HG03378 (cell line): ENCODE results near the gene CARMIL3.

ENCODE experiments used
- ATAC-seq: cut with Tn5 transposase; IDR thresholded peaks from one replicate; pipeline ENCODE4 v1.9.1; 2021; ENCODE audit warnings: mild to moderate bottlenecking, moderate library complexity; ENCODE audit not compliant: unreplicated experiment

Gene CARMIL3

DNA sequence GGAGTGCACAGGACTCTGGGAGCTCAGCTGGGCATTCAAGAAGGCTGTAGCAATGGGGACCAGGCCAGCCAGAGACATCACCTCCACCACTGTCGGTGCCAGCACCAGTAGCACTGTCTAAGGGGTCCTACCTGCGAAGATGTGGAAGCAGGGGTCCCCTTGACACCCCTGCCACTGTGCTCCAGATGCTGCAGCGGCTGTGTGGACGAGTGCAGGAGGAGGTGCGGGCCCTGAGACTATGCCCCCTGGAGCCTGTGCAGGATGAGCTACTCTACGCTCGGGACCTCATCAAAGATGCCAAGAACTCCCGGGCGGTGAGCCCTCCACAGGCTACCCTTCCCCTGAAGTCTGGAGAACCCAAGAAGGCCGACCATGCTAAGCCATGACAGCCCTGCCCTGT lies 8.6 kb downstream of the CARMIL3 start:
- ATAC-seq: no peak

DNA sequence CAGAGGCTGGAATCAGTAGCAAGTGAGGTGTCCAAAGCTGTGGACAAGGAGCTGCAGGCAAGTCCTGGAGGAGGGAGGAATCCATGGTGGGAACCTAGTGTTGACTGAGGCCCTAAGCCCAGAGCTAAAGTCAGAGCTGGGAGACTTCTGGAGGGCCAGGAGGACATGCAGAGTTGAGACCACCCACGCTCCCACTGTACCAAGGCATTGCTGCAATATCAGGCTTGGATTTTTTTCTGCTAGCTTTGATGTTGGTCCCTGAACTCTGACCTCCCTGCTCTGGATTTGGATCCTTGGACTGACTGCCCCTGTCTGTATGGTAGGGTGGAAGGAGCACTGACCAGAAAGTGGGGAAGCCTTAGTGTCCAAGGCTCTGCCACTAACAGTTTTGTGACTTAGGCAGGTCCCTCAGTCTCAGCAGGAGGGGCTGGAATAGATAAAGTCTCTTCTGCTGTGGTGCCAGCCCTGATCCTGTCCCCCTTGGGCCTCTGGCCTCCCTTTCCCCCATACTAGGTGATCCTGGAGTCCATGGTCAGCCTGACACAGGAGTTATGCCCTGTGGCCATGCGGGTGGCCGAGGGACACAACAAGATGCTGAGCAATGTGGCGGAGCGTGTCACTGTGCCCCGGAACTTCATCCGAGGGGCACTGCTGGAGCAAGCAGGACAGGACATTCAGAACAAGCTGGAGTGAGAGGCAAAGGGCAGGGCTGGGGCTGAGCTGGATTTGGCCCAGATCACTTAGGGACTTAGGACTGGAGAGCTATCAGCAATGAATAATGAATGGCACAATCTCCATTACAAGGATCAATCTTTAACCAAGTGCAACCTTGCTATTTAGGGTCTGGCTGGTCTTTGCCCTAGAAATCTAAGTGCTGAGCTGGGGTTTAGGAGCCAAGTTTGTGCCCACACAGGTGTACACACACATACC lies 9.4 kb downstream of the CARMIL3 start:
- ATAC-seq: no peak

DNA sequence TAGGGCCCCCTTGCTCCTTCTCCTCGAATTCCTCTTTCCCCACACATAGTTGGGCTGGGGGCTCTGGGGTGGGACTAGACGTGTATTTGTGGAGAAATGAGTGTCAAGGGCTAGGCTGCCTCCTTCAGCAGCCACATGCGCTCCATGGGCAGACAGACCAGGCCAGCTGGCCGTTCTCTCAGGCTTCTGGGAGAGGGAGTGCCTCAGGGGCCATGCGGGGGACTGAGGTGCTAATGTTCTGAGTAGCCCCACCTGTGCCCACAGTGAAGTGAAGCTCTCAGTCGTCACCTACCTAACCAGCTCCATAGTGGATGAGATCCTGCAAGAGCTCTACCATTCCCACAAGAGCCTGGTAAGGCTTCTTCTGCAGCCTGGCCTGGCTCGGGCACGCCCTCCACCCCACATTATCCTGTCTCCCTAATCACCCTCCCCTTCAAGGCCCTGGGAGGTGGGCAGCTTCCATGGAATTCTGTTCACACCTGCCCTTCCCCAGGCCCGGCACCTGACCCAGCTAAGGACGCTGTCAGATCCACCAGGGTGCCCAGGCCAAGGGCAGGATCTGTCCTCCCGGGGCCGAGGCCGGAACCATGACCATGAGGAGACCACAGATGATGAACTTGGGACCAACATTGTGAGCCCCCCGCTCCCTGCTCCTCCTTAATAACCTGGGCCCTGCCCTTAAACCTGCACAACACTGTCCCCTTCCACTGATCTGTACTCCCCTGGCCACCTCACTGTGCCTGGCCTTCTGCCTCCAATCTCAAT lies 10.6 kb downstream of the CARMIL3 start:
- no peak for ATAC-seq

- no peak for ATAC-seq
These were observed 11.5 kb downstream of the CARMIL3 start for GRCh38 chr14:24063263-24063836.

GRCh38 chr14:24064091-24064795 lies 12.4 kb downstream of the CARMIL3 start:
- no peak for ATAC-seq

DNA sequence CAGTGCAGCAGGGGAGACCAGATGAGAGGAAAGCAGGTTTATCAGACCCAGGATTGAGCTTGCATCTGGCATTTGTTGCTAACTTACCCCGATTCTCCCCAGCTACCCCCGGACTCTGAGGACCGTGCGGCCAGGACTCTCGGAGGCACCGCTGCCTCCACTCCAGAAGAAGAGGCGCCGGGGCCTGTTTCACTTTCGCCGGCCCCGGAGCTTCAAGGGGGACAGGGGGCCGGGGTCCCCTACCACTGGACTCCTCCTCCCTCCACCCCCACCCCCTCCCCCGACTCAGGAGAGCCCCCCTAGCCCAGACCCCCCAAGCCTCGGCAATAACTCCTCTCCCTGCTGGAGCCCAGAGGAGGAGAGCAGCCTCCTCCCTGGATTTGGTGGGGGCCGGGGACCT lies 13.0 kb downstream of the CARMIL3 start:
- no peak for ATAC-seq

DNA sequence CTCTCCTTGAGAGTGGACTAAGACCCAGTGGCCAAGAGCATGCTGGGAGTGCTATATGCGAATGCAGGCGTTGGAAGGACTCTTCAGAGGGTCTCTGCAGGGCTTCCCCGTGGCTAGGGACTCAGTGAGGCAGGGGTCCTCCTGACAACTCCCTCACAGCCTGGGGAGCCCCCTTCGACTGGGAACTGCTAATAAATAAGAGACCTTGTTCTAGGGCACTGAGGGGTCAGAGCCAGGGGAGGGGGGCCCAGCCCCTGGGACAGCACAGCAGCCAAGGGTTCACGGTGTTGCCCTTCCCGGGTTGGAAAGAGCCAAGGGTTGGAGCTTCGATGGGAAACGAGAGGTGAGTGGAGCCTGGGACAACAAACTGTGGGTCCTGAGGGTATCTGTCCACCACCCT lies 13.6 kb downstream of the CARMIL3 start:
- no peak for ATAC-seq

DNA sequence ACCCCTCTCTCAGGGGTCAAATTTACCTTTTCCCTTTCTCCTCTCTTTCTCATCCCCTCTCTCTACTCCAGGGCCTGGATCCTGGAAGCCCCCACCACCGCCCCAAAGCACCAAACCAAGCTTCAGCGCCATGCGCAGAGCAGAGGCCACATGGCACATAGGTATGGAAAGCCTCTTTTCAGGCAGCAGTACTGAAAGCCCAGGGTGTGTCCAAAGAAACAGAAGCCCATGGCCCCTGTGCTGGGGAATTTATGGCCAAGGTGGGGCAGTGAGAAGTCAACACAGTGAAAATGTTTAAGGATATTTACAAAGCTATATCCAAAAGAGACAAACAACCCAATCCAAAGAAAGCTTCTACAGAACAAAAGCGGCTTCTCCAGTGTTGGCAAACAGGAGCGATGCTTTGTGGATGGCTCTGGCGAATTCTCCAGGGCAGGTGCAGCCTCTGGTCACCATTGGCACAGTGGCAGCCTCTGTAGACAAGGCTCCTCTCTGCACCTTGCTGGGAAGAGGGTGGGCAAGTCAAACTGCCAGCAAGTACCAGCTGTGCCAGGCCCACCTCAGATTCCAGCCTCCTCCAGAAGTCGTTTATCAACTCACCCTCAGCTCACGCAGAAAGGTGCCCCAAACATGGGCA lies 14.8 kb downstream of the CARMIL3 start:
- no peak for ATAC-seq

- ATAC-seq: no peak
These were observed 15.6 kb downstream of the CARMIL3 start for GRCh38 chr14:24067133-24068082.

GRCh38 chr14:24068711-24069410 lies 17.1 kb downstream of the CARMIL3 start:
- ATAC-seq: no peak

DNA sequence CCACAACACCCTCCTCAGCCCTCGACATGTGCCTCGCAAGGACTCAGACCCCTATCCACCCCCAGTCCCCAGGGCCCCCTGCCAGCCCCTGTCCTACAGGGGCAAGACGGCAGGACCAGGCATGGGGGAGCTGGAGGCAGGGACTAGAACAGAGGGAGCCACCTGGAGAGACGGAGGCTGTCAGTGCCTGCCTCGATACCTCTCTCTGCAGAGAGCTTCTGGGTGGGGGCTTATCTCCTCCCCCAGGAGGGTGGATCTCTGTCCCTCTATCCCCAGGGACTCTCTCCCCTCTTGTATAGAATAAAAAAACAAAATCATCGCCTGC lies 17.6 kb downstream of the CARMIL3 start:
- no peak for ATAC-seq

GRCh38 chr14:24070285-24071143 lies 18.7 kb downstream of the CARMIL3 start:
- ATAC-seq: no peak

DNA sequence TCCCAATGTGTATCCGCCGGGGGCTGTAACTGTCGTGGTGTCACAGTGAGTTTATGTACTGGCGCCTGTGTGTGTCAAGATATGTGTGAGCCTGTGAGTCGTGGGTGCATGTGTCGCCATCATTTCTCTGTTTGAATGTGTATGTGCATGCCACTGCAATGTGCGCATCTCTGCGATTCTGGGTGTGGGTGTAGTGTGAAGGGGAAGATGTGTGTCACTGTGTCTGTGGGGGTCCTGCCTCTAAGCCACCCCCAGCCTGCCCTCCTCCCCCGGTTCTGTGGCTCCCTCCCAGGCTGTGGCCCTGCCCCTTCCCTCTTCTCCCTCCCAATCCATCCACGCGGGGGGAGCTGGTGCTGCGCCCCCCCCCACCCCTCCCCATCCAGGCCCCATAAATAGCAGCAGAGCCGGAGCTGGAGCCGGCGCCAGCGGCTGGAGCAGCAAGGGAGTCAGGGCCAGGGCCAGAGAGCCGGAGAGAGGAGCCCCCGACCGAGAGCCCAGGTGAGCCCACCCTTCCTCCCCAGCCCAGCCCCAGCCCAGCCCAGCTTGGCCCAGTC lies 19.4 kb downstream of the CARMIL3 start, which contains the start of gene CPNE6:
Gene CPNE6, plus strand, starts transcription at position 419 of the 554 bp plus-strand sequence. CDS start 1,375 bp downstream, outside the sequence.
- ATAC-seq: no peak

DNA sequence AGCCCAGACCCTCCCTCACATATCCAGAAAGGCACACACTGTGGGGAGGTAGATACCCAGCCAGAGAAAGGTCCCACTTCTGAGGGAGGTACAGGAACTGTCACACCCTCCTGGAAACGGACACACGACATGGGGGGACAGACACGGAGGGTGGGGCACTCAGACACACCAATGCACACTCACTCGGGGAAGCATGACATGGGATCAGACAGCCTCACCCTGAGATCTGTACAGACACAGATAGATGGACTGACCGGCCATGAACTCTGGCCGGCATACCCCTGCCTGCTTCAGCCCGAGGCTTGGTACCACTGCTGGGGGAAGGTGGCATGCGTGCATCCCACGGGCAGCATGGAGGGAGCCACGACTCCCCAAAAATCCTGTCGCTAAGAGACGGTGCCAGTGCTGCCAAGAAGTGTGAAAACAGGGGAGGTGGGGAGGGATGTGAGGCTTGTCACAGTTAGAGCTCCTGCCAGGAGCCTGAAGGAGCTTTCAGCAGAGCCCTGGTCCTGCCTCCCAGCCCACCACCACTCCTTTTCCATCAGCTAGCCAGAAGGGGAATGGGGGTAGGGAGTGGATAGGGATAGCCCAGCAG lies 20.1 kb downstream of the CARMIL3 start:
- no peak for ATAC-seq

- ATAC-seq: no peak
These were observed 20.6 kb downstream of the CARMIL3 start for GRCh38 chr14:24072436-24072835.

GRCh38 chr14:24072881-24073877 lies 21.4 kb downstream of the CARMIL3 start:
- ATAC-seq: no peak
